SK-N-SH (cell line): ENCODE data around the gene CMTM2. TPM values are rescaled to one million over a fixed set of nuclear protein-coding genes. Genes with fewer than 3 reads are reported as not detected.

Experiments used
- CTCF ChIA-PET: fragments of 300-600, 350-600 bp; formaldehyde crosslinking; extraction: SDS; loops from one replicate; lab custom pipeline; 2021; lab: Yijun Ruan, JAX
- POLR2A ChIA-PET: fragments of 350-600 bp; sonication (Branson Sonifier 250); formaldehyde crosslinking; extraction: SDS; loops from one replicate; lab custom pipeline; 2020; ENCODE audit warnings: antibody characterized with exemption, inconsistent platforms; lab: Yijun Ruan, JAX
- DNase-seq: peaks from one replicate; pipeline ENCODE4 v3.0.0; 2012
- H2AFZ ChIP-seq: fragments of 200-600 bp; sonication (generic); 2 replicates; pipeline ENCODE4 v1.8.1; 2016; ENCODE audit warnings: antibody characterized with exemption, mild to moderate bottlenecking, low read depth
- H3F3A ChIP-seq: fragments of 200-600 bp; sonication (generic); replicated peaks from 2 replicates; pipeline ENCODE3; 2016; ENCODE audit warnings: antibody characterized with exemption, mild to moderate bottlenecking; ENCODE audit not compliant: insufficient read depth
- H3K27ac ChIP-seq, 2 experiments: fragments of 200-500 bp in 1 of 2; fragments of 200-600 bp in 1 of 2; sonication (Bioruptor generic) in 1 of 2; sonication (generic), shearing (Covaris generic) in 1 of 2; 2 replicates each; pipeline versions ENCODE4 v1.5.1 to v1.6.1; 2014 to 2016; ENCODE audit warnings: low read depth in 2 of 2, inconsistent platforms in 1 of 2, low read length in 1 of 2, mild to moderate bottlenecking in 1 of 2, mixed read lengths in 1 of 2
- H3K27me3 ChIP-seq: fragments of 200-600 bp; sonication (generic), shearing (Covaris generic); 2 replicates; pipeline ENCODE4 v1.6.1; 2016; ENCODE audit warnings: mixed run types; ENCODE audit not compliant: insufficient read depth
- H3K36me3 ChIP-seq, 2 experiments: fragments of 200-500 bp in 1 of 2; fragments of 200-600 bp in 1 of 2; sonication (Bioruptor generic) in 1 of 2; sonication (generic) in 1 of 2; replicated peaks in 1 of 2; 2 replicates each; pipeline versions ENCODE3 to v1.5.1; 2014 to 2016; ENCODE audit warnings: low read length in 1 of 2, mild to moderate bottlenecking in 1 of 2; ENCODE audit not compliant: insufficient read depth in 2 of 2, control insufficient read depth in 1 of 2
- H3K4me1 ChIP-seq, 2 experiments: fragments of 200-500 bp in 1 of 2; fragments of 200-600 bp in 1 of 2; sonication (Bioruptor generic) in 1 of 2; sonication (generic), shearing (Covaris generic) in 1 of 2; 2 replicates each; pipeline versions ENCODE4 v1.5.1 to v1.6.1; 2014 to 2016; ENCODE audit warnings: low read depth in 1 of 2, low read length in 1 of 2, mixed run types in 1 of 2; ENCODE audit not compliant: insufficient read depth in 2 of 2, control insufficient read depth in 1 of 2
- H3K4me2 ChIP-seq: fragments of 200-600 bp; sonication (generic), shearing (Covaris generic); 2 replicates; pipeline ENCODE4 v1.6.1; 2017; ENCODE audit warnings: mixed run types
- H3K4me3 ChIP-seq, 2 experiments: fragments of 200-500 bp in 1 of 2; fragments of 200-600 bp in 1 of 2; sonication (Bioruptor generic) in 1 of 2; sonication (generic), shearing (Covaris generic) in 1 of 2; 2 replicates each; pipeline versions ENCODE4 v1.5.1 to v1.8.1; 2014 to 2016; ENCODE audit warnings: low read depth in 2 of 2, inconsistent platforms in 1 of 2, low read length in 1 of 2, mild to moderate bottlenecking in 1 of 2, mixed read lengths in 1 of 2, moderate library complexity in 1 of 2
- H3K79me2 ChIP-seq: fragments of 200-600 bp; sonication (generic); 2 replicates; pipeline ENCODE4 v1.8.1; 2017; ENCODE audit warnings: mild to moderate bottlenecking; ENCODE audit not compliant: insufficient read depth
- H3K9ac ChIP-seq: fragments of 200-600 bp; sonication (generic); 2 replicates; pipeline ENCODE4 v1.6.1; 2017; ENCODE audit warnings: mixed run types
- H3K9me2 ChIP-seq: fragments of 200-600 bp; sonication (generic); 2 replicates; pipeline ENCODE4 v1.6.1; 2017; ENCODE audit warnings: mixed run types
- H3K9me3 ChIP-seq: fragments of 200-600 bp; sonication (generic); 2 replicates; pipeline ENCODE4 v1.6.1; 2017; ENCODE audit warnings: mixed run types, mild to moderate bottlenecking, moderate library complexity
- H4K20me1 ChIP-seq: fragments of 200-600 bp; sonication (generic); 2 replicates; pipeline ENCODE4 v1.6.1; 2017; ENCODE audit warnings: mild to moderate bottlenecking, mixed run types; ENCODE audit not compliant: insufficient read depth
- FOSL2 ChIP-seq: IDR thresholded peaks from 2 replicates; pipeline ENCODE4 v1.4.0; 2012; ENCODE audit warnings: low read depth, mild to moderate bottlenecking, moderate library complexity, borderline replicate concordance
- FOXM1 ChIP-seq: IDR thresholded peaks from 2 replicates; pipeline ENCODE4 v1.4.0; 2012; ENCODE audit warnings: low read depth, mild to moderate bottlenecking
- GABPA ChIP-seq: IDR thresholded peaks from 2 replicates; pipeline ENCODE4 v1.4.0; 2012; ENCODE audit warnings: low read depth, mild to moderate bottlenecking
- GATA2 ChIP-seq: sonication (generic); formaldehyde crosslinking; IDR thresholded peaks from 2 replicates; pipeline ENCODE4 v1.5.0; 2020; ENCODE audit warnings: mild to moderate bottlenecking, missing genetic modification reagents
- IRF3 ChIP-seq: fragments of 150-350 bp; IDR thresholded peaks from 2 replicates; pipeline ENCODE4 v1.6.1; 2016; ENCODE audit warnings: mild to moderate bottlenecking, low read depth, low read length
- MXI1 ChIP-seq: IDR thresholded peaks from 2 replicates; pipeline ENCODE4 v1.6.1; 2012; ENCODE audit warnings: mild to moderate bottlenecking, low read depth, low read length, improper control_type of control experiment
- NFIC ChIP-seq: IDR thresholded peaks from 2 replicates; pipeline ENCODE4 v1.4.0; 2012; ENCODE audit warnings: borderline replicate concordance
- NRF1 ChIP-seq: IDR thresholded peaks from 2 replicates; pipeline ENCODE4 v1.6.1; 2012; ENCODE audit warnings: low read depth, mild to moderate bottlenecking, low read length
- REST ChIP-seq: IDR thresholded peaks from 2 replicates; pipeline ENCODE4 v1.6.1; 2012; ENCODE audit warnings: mild to moderate bottlenecking, low read depth, low read length, moderate library complexity
- SIN3A ChIP-seq: IDR thresholded peaks from 2 replicates; pipeline ENCODE4 v1.6.1; 2012; ENCODE audit warnings: low read depth, mild to moderate bottlenecking, low read length, moderate library complexity, borderline replicate concordance
- SMC3 ChIP-seq: IDR thresholded peaks from 2 replicates; pipeline ENCODE4 v1.6.1; 2012; ENCODE audit warnings: low read depth, low read length, improper control_type of control experiment
- TEAD4 ChIP-seq: IDR thresholded peaks from 2 replicates; pipeline ENCODE4 v1.4.0; 2012; ENCODE audit warnings: mild to moderate bottlenecking, borderline replicate concordance; ENCODE audit not compliant: insufficient read depth
- USF1 ChIP-seq: IDR thresholded peaks from 2 replicates; pipeline ENCODE4 v1.4.0; 2012; ENCODE audit warnings: low read depth, borderline replicate concordance
- USF2 ChIP-seq: fragments of 150-350 bp; IDR thresholded peaks from 2 replicates; pipeline ENCODE4 v1.6.1; 2017; ENCODE audit warnings: antibody characterized with exemption, low read length, low read depth, borderline replicate concordance
- ZBTB33 ChIP-seq: IDR thresholded peaks from 2 replicates; pipeline ENCODE4 v1.4.0; 2012; ENCODE audit warnings: low read depth, borderline replicate concordance
- WGBS: methylation state at CpG from one replicate; pipeline ENCODE4 v1.1.6; 2017; ENCODE audit warnings: low lambda C conversion rate; 5-methylcytosine and 5-hydroxymethylcytosine counted together
- polyA plus RNA-seq, 3 experiments: library from polyadenylated mRNA; depleted of rRNA; stranded (reverse); fragments of >200 nt; gene quantifications; 2 replicates each; pipeline ENCODE4 v1.2.3, GENCODE V29; 2012

The CMTM2 gene
- polyA plus RNA-seq, 1 of the 3 experiments (the other 2 are of a cell fraction), result not detected

- DNase-seq, result no peak
- H3K4me3 ChIP-seq, result no peak overlapping the region
- no peak overlapping the region for H2AFZ ChIP-seq
- no peak overlapping the region for H3K9ac ChIP-seq
- no peaks in the 10 kb centered on the region for H3K79me2 ChIP-seq
- ChIA-PET CTCF (interaction anchor here (1.3 kb wide), 1 partner anchor 19 kb away, joined by 3 read pairs; no protein-coding TSS in a partner anchor), POLR2A (no interaction called here)
- H3K27me3 ChIP-seq, result no peaks in the 10 kb centered on the region
- H3K9me2 ChIP-seq, result no peaks in the 10 kb centered on the region
- no peaks in the 10 kb centered on the region for H3K9me3 ChIP-seq
- no peaks in the 10 kb centered on the region for H4K20me1 ChIP-seq
- 62% methylated on average over 3 of the region's 6 CpGs for WGBS
- H3K4me2 ChIP-seq, result no peak overlapping the region
- H3K27ac ChIP-seq, result no peak overlapping the region
- H3K4me1 ChIP-seq, result no peaks in the 10 kb centered on the region
- H3K36me3 ChIP-seq, result peaks cover 16 to 40% of the 10 kb centered on the region in 2 experiments
- no peaks in the 10 kb centered on the region for H3F3A ChIP-seq
- TF ChIP-seq USF2, result no peak
- TF ChIP-seq USF1, result no peak
- TF ChIP-seq SMC3, result no peak
- no peak for TF ChIP-seq NFIC
- no peak for TF ChIP-seq MXI1
- TF ChIP-seq ZBTB33, result no peak
- TF ChIP-seq NRF1, result no peak
- TF ChIP-seq IRF3, result no peak
- no peak for TF ChIP-seq SIN3A
- TF ChIP-seq GABPA, result no peak
- no peak for TF ChIP-seq FOXM1
- no peak for TF ChIP-seq REST
- TF ChIP-seq FOSL2, result no peak
- TF ChIP-seq GATA2, result no peak
- no peak for TF ChIP-seq TEAD4
Observed at GRCh38 chr16:66529475-66529874, 49.8 kb upstream of the CMTM2 start.
